WTC11 (cell line): ENCODE results near the gene CNNM3. TPM values are rescaled to one million over a fixed set of nuclear protein-coding genes. Genes with fewer than 3 reads are reported as not detected.

Experiments used
- ATAC-seq: fragments of 200-7000 bp; cut with Tn5 transposase; 2 replicates; pipeline ENCODE4 v1.10.0; 2021; ENCODE audit warnings: mild to moderate bottlenecking, moderate library complexity
- CTCF ChIA-PET: fragments of 300-600 bp; sonication (Branson Sonifier 250); formaldehyde crosslinking; loops from one replicate; lab custom pipeline; 2021; ENCODE audit warnings: antibody characterized with exemption; lab: Charles Lee
- POLR2A ChIA-PET: fragments of 350-600 bp; sonication (Branson Sonifier 250); formaldehyde crosslinking; loops from one replicate; lab custom pipeline; 2021; ENCODE audit warnings: antibody characterized with exemption; lab: Charles Lee
- DNase-seq: peaks from one replicate; pipeline ENCODE4 v3.0.0; 2021; ENCODE audit warnings: low spot score
- H3K27ac Mint-ChIP-seq: 2 replicates; pipeline ENCODE4 v1.8.0; 2021; ENCODE audit warnings: mixed read lengths
- H3K27me3 Mint-ChIP-seq: 2 replicates; pipeline ENCODE4 v1.8.0; 2021; ENCODE audit warnings: low read depth, mild to moderate bottlenecking, moderate library complexity, mixed read lengths
- H3K36me3 Mint-ChIP-seq: 2 replicates; pipeline ENCODE4 v1.8.0; 2021; ENCODE audit warnings: mixed read lengths
- H3K4me1 Mint-ChIP-seq: 2 replicates; pipeline ENCODE4 v1.8.0; 2022; ENCODE audit warnings: mixed read lengths
- H3K4me3 Mint-ChIP-seq: 2 replicates; pipeline ENCODE4 v1.8.0; 2021; ENCODE audit warnings: mild to moderate bottlenecking, moderate library complexity, mixed read lengths
- H3K9me3 Mint-ChIP-seq: 2 replicates; pipeline ENCODE4 v1.8.0; 2021; ENCODE audit warnings: mixed read lengths
- ARID4B ChIP-seq: sonication (generic); formaldehyde crosslinking; IDR thresholded peaks from 2 replicates; pipeline ENCODE4 v1.8.0; 2023; ENCODE audit warnings: missing genetic modification reagents, mild to moderate bottlenecking, borderline replicate concordance
- ATF1 ChIP-seq: sonication (generic); formaldehyde crosslinking; IDR thresholded peaks from 2 replicates; pipeline ENCODE4 v1.8.1; 2023; ENCODE audit warnings: mild to moderate bottlenecking, moderate library complexity, missing genetic modification reagents
- CREB1 ChIP-seq: sonication (generic); formaldehyde crosslinking; IDR thresholded peaks from 2 replicates; pipeline ENCODE4 v1.8.0; 2023; ENCODE audit warnings: mild to moderate bottlenecking, missing genetic modification reagents
- CREM ChIP-seq: sonication (generic); formaldehyde crosslinking; IDR thresholded peaks from 2 replicates; pipeline ENCODE4 v1.8.1; 2022; ENCODE audit warnings: mild to moderate bottlenecking, missing genetic modification reagents, moderate library complexity
- ESRRA ChIP-seq: sonication (generic); formaldehyde crosslinking; IDR thresholded peaks from 2 replicates; pipeline ENCODE4 v1.8.1; 2022; ENCODE audit warnings: mild to moderate bottlenecking, missing genetic modification reagents, borderline replicate concordance
- GTF2I ChIP-seq: fragments of 250-450 bp; sonication (Bioruptor Pico); conservative IDR thresholded peaks from 2 replicates; pipeline ENCODE4 v1.4.0; 2021; ENCODE audit warnings: mild to moderate bottlenecking
- IRF2 ChIP-seq: sonication (generic); formaldehyde crosslinking; IDR thresholded peaks from 2 replicates; pipeline ENCODE4 v1.8.0; 2022; ENCODE audit warnings: low read depth, missing genetic modification reagents, borderline replicate concordance
- JAZF1 ChIP-seq: fragments of 250-450 bp; sonication (Bioruptor Pico); IDR thresholded peaks from 2 replicates; pipeline ENCODE4 v1.9.0; 2021; ENCODE audit warnings: moderate library complexity, mild to moderate bottlenecking, inconsistent platforms
- MYBL2 ChIP-seq: sonication (generic); formaldehyde crosslinking; IDR thresholded peaks from 2 replicates; pipeline ENCODE4 v1.8.1; 2023; ENCODE audit warnings: mild to moderate bottlenecking, moderate library complexity, missing genetic modification reagents
- NFYB ChIP-seq: sonication (generic); formaldehyde crosslinking; conservative IDR thresholded peaks from 2 replicates; pipeline ENCODE4 v1.8.0; 2022; ENCODE audit warnings: low read depth, missing genetic modification reagents
- NR3C1 ChIP-seq: sonication (generic); formaldehyde crosslinking; conservative IDR thresholded peaks from 2 replicates; pipeline ENCODE4 v1.8.1; 2023; ENCODE audit warnings: low read depth, mild to moderate bottlenecking, missing genetic modification reagents
- PREB ChIP-seq: sonication (generic); formaldehyde crosslinking; IDR thresholded peaks from 2 replicates; pipeline ENCODE4 v1.8.1; 2022; ENCODE audit warnings: mild to moderate bottlenecking, missing genetic modification reagents, moderate library complexity, borderline replicate concordance
- RORB ChIP-seq: fragments of 250-450 bp; sonication (Bioruptor Pico); IDR thresholded peaks from 2 replicates; pipeline ENCODE4 v1.9.0; 2021; ENCODE audit warnings: mild to moderate bottlenecking
- SMAD4 ChIP-seq: sonication (generic); formaldehyde crosslinking; IDR thresholded peaks from 2 replicates; pipeline ENCODE4 v1.8.0; 2022; ENCODE audit warnings: mild to moderate bottlenecking, missing genetic modification reagents
- SP1 ChIP-seq: sonication (generic); formaldehyde crosslinking; conservative IDR thresholded peaks from 2 replicates; pipeline ENCODE4 v1.8.1; 2022; ENCODE audit warnings: missing genetic modification reagents
- TCF7 ChIP-seq: sonication (generic); formaldehyde crosslinking; IDR thresholded peaks from 2 replicates; pipeline ENCODE4 v1.8.0; 2022; ENCODE audit warnings: mild to moderate bottlenecking, low read depth, missing genetic modification reagents, moderate library complexity
- TP53 ChIP-seq: sonication (generic); formaldehyde crosslinking; IDR thresholded peaks from 2 replicates; pipeline ENCODE4 v1.8.1; 2023; ENCODE audit warnings: mild to moderate bottlenecking, missing genetic modification reagents
- ZNF121 ChIP-seq: sonication (generic); formaldehyde crosslinking; IDR thresholded peaks from 2 replicates; pipeline ENCODE4 v1.8.0; 2023; ENCODE audit warnings: missing genetic modification reagents
- ZNF232 ChIP-seq: sonication (generic); formaldehyde crosslinking; IDR thresholded peaks from 2 replicates; pipeline ENCODE4 v1.8.0; 2022; ENCODE audit warnings: mild to moderate bottlenecking, missing genetic modification reagents
- ZNF317 ChIP-seq: sonication (generic); formaldehyde crosslinking; IDR thresholded peaks from 2 replicates; pipeline ENCODE4 v1.8.1; 2023; ENCODE audit warnings: low read depth, mild to moderate bottlenecking, moderate library complexity, missing genetic modification reagents, borderline replicate concordance
- ZNF423 ChIP-seq: fragments of 250-450 bp; sonication (Bioruptor Pico); IDR thresholded peaks from 2 replicates; pipeline ENCODE4 v2.1.2; 2022; ENCODE audit warnings: mild to moderate bottlenecking, moderate library complexity
- ZNF512 ChIP-seq: sonication (generic); formaldehyde crosslinking; IDR thresholded peaks from 2 replicates; pipeline ENCODE4 v1.8.1; 2022; ENCODE audit warnings: missing genetic modification reagents, borderline replicate concordance
- ZNF532 ChIP-seq: fragments of 250-450 bp; sonication (Bioruptor Pico); IDR thresholded peaks from 2 replicates; pipeline ENCODE4 v1.9.0; 2021; ENCODE audit warnings: mild to moderate bottlenecking, borderline replicate concordance
- total RNA-seq: library from RNA; stranded (reverse); gene quantifications from 3 replicates; pipeline ENCODE4 v1.2.3, GENCODE V29; 2021

The CNNM3 gene
- total RNA-seq, 1 experiment from 2014 or later = 34.9 TPM

GRCh38 chr2:96857667-96858372, 41.8 kb downstream of the CNNM3 start, which contains the start of gene ANKRD39 (continued):
- TF ChIP-seq ARID4B (CRISPR knock-in tag) (peak; percentile 63; the same call in 1 of the 2 replicates), NR3C1 (CRISPR knock-in tag) (no peak), ZNF532 (no peak), RORB (CRISPR knock-in tag) (no peak), NFYB (peak; percentile 99), ZNF423 (no peak), TCF7 (CRISPR knock-in tag) (no peak), CREM (CRISPR knock-in tag) (0 out of 2 replicates have a peak, but pooled peaks have one; percentile 59), CREB1 (CRISPR knock-in tag) (peak; percentile 67; the same call in 1 of the 2 replicates), MYBL2 (CRISPR knock-in tag) (0 out of 2 replicates have a peak, but pooled peaks have one; percentile 53), ZNF317 (CRISPR knock-in tag) (no peak), JAZF1 (CRISPR knock-in tag) (no peak)

- DNase-seq = no peak
- Mint-ChIP-seq H3K27ac (peak overlapping the region; percentile 90), H3K27me3 (no peaks in the 10 kb centered on the region), H3K4me1 (peaks cover 21% of the 10 kb centered on the region), H3K9me3 (no peaks in the 10 kb centered on the region), H3K4me3 (peak overlapping the region; percentile 76), H3K36me3 (peaks cover 27% of the 10 kb centered on the region)
- ChIA-PET CTCF (interaction anchor here (0.8 to 5.6 kb wide), 30 partner anchors 9 to 309 kb away, joined by 3 to 252 read pairs (median 14); partner anchors contain the start of genes ANKRD36, CNNM3 and SEMA4C), POLR2A (interaction anchor here (0.8 to 1.9 kb wide), 4 partner anchors 9 to 98 kb away, joined by 3 to 20 read pairs (median 6); no protein-coding TSS in a partner anchor)
- peak; percentile 0; the same call in 1 of the 2 replicates for ATAC-seq
- TF ChIP-seq CREM (CRISPR knock-in tag) (no peak), ATF1 (CRISPR knock-in tag) (no peak), NR3C1 (CRISPR knock-in tag) (no peak), PREB (CRISPR knock-in tag) (no peak), ZNF512 (CRISPR knock-in tag) (no peak), SP1 (CRISPR knock-in tag) (no peak), IRF2 (CRISPR knock-in tag) (no peak), ESRRA (CRISPR knock-in tag) (no peak), SMAD4 (CRISPR knock-in tag) (no peak), ZNF121 (CRISPR knock-in tag) (no peak), GTF2I (CRISPR knock-in tag) (no peak), ZNF232 (CRISPR knock-in tag) (0 out of 2 replicates have a peak, but pooled peaks have one; percentile 10), TP53 (CRISPR knock-in tag) (no peak)
Measured at GRCh38 chr2:96859099-96859649, 43.1 kb downstream of the CNNM3 start.
